Adrenal gland (tissue), 12 donors: ENCODE results near the gene PCDHGA9. TPM values are rescaled to one million over a fixed set of nuclear protein-coding genes. Genes with fewer than 3 reads are reported as not detected.

Experiments
- DNase-seq, 7 donors: peaks; one replicate each; pipeline ENCODE4 v3.0.0-alpha.2; 2019 to 2020
- H3K27ac ChIP-seq, 5 donors: fragments of 200-600 bp; sonication (generic) in 4 of 5; 1 replicate in 3 of 5; 2 replicates in 2 of 5; pipeline versions ENCODE4 v1.5.1 to v1.8.0; 2016 to 2020; ENCODE audit warnings: mild to moderate bottlenecking in 1 of 5
- H3K27me3 ChIP-seq: fragments of 200-600 bp; 2 replicates; pipeline ENCODE4 v1.8.0; 2021
- H3K36me3 ChIP-seq, 2 donors: fragments of 200-600 bp; replicated peaks in 1 of 2; 1 replicate in 1 of 2; 2 replicates in 1 of 2; pipeline versions ENCODE4 v1.5.1 to v1.8.0; 2018 to 2022
- H3K4me1 ChIP-seq, 2 donors: fragments of 200-600 bp; replicated peaks in 1 of 2; 1 replicate in 1 of 2; 2 replicates in 1 of 2; pipeline versions ENCODE4 v1.5.1 to v1.8.0; 2018 to 2021
- H3K4me3 ChIP-seq, 4 donors: fragments of 200-600 bp; sonication (generic) in 3 of 4; one replicate each; pipeline ENCODE4 v1.5.1; 2016 to 2018
- H3K9me3 ChIP-seq, 3 donors: fragments of 200-600 bp; sonication (generic) in 1 of 3; replicated peaks in 1 of 3; 1 replicate in 2 of 3; 2 replicates in 1 of 3; pipeline versions ENCODE4 v1.5.1 to v1.8.0; 2016 to 2021
- POLR2A ChIP-seq, 2 donors: fragments of 450-650 bp; IDR thresholded peaks; one replicate each; pipeline ENCODE4 v1.6.1; 2017; ENCODE audit warnings: antibody characterized with exemption in 2 of 2, mild to moderate bottlenecking in 2 of 2, moderate library complexity in 1 of 2
- WGBS, 4 donors: extraction: QIAGEN DNeasy Blood & Tissue Kit in 2 of 4; methylation state at CpG; one replicate each; pipeline versions ENCODE4 v1.1.5 to v1.1.7; 2013 to 2017; 5-methylcytosine and 5-hydroxymethylcytosine counted together
- intact Hi-C, 2 donors: fragments of 100-400 bp; cut with DNase I; formaldehyde crosslinking; loops; one replicate each; pipeline versions ENCODE4 v1.14.1 to v1.15.0; 2022 to 2023
- polyA plus RNA-seq, 3 donors: library from polyadenylated mRNA; stranded (reverse); fragments of 200-250 nt in 2 of 3; fragments of 350-450 nt in 1 of 3; fragmentation: Illumina TruSeq in 1 of 3; extraction: RNeasy Lipid Tissue Mini Kit (QIAGEN cat#74804) in 1 of 3; gene quantifications; one replicate each; pipeline ENCODE4 v1.2.3, GENCODE V29; 2013 to 2014
- total RNA-seq, 9 donors: library from RNA; depleted of rRNA in 4 of 9; stranded (reverse); fragments of >200 nt in 4 of 9; fragments of 120-200 nt in 1 of 9; fragmentation: NEBNext Ultra II Directional in 1 of 9; extraction: Animal tissue kit (Norgen Biotek cat#: 25700) in 1 of 9; gene quantifications; one replicate each; pipeline versions ENCODE4 v1.1.0 to v1.2.4, GENCODE V29; 2013 to 2023
- TF ChIP-seq, protein P1 (sequence below), 6 experiments: fragments of 450-650 bp in 4 of 6; fragments of 200-600 bp in 2 of 6; sonication (generic) in 1 of 6; IDR thresholded peaks; 1 replicate in 5 of 6; 2 replicates in 1 of 6; pipeline versions ENCODE4 v1.5.1 to v1.8.0; 2016 to 2021; ENCODE audit warnings: antibody characterized with exemption in 6 of 6, mild to moderate bottlenecking in 2 of 6, moderate library complexity in 1 of 6
- donor health status: healthy with polysubstance abuse.
- donor health status: Bipolar disorder and iron deficiency.
- donor health status: DM: yes; HTN: yes; CAD: no.
- donor health status: DM: no; HTN: no; CAD: no.
- donor health status: DM: no; HTN: no; CAD: no.
- donor health status: DM: yes; HTN: yes; CAD: no.

The PCDHGA9 gene
- total and polyA plus RNA-seq, 12 donors = 0.17 to 8.6 (median 5.1) TPM

DNA sequence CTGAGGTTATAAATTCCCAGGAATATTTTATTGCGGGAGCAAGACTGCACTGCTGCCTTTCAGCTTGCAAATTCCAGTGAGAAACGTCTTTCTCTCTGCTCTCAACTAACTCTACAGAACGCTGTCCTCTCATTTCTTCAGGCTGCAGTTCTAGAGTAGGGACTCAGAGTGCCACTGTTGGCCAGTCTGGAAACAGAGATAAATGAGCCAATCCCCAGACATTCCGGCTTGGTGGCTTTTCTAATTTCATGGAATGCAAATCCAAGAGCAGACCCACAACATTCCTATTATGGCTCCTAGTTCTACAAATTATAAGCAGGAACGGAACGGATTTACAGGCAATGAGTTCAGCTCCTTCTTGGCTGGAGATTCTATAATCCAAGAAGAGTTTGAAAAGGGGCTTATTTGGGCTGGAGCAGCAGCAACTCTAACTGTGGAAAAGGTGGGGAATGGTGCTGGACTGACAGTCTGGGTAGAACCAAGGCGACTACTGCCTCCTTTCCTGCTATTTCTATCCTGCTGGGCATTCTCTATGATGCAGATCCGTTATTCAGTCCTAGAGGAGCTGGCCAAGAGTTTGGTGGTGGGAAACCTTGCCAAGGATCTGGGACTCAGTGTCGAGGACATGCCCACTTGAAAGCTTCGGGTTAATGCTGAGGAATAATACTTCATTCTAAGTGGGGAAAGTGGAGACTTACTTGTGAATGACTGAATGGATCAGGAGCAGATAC lies 37.0 kb downstream of the PCDHGA9 start:
- Histone ChIP-seq H3K4me3 (no peak overlapping the region), H3K36me3 (no peaks in the 10 kb centered on the region), H3K27ac (no peak overlapping the region), H3K4me1 (no peaks in the 10 kb centered on the region), H3K9me3 (peaks cover 0 to 4% (median 0%) of the 10 kb centered on the region in 3 donors), H3K27me3 (no peaks in the 10 kb centered on the region)
- TF ChIP-seq POLR2A (IDR thresholded peaks at IDR 0.05) = no peak
- TF ChIP-seq, protein P1, sequence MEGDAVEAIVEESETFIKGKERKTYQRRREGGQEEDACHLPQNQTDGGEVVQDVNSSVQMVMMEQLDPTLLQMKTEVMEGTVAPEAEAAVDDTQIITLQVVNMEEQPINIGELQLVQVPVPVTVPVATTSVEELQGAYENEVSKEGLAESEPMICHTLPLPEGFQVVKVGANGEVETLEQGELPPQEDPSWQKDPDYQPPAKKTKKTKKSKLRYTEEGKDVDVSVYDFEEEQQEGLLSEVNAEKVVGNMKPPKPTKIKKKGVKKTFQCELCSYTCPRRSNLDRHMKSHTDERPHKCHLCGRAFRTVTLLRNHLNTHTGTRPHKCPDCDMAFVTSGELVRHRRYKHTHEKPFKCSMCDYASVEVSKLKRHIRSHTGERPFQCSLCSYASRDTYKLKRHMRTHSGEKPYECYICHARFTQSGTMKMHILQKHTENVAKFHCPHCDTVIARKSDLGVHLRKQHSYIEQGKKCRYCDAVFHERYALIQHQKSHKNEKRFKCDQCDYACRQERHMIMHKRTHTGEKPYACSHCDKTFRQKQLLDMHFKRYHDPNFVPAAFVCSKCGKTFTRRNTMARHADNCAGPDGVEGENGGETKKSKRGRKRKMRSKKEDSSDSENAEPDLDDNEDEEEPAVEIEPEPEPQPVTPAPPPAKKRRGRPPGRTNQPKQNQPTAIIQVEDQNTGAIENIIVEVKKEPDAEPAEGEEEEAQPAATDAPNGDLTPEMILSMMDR (IDR thresholded peaks at IDR 0.05) = no peak
- DNase-seq = no peak
- intact Hi-C loops = no loop called here
- 67 to 73% (median 69%) methylated on average over 10 of the region's 10 CpGs for whole genome bisulfite sequencing, 4 donors

DNA sequence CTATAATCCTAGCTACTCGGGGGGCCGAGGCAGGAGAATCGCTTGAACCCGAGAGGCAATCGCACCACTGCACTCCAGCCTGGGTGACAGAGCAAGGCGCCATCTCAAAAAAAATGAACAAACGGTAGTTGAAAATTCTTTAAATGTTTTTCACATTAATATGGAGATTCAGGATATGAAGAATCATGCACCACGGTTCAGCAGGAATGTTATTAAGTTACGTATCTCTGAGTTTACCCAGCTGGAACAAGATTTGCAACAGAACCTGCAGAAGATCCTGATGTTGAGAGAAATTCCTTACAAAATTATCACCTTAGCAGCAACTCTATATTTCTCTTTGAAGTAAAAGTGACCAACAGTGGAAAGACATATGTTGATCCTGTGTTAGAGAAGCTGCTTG lies 37.8 kb downstream of the PCDHGA9 start:
- peaks cover 0 to 4% (median 0%) of the 10 kb centered on the region in 3 donors for H3K9me3 ChIP-seq
- TF ChIP-seq, protein P1 (IDR thresholded peaks at IDR 0.05) = no peak
- no peak for TF ChIP-seq POLR2A (IDR thresholded peaks at IDR 0.05)
- H3K4me3 ChIP-seq = no peak overlapping the region
- no peak overlapping the region for H3K27ac ChIP-seq
- DNase-seq = no peak
- H3K27me3 ChIP-seq = no peaks in the 10 kb centered on the region
- intact Hi-C loops = no loop called here
- H3K4me1 ChIP-seq = peaks cover 0 to 4% of the 10 kb centered on the region in 2 donors
- no peaks in the 10 kb centered on the region for H3K36me3 ChIP-seq
- 94 to 96% (median 94%) methylated on average over 9 of the region's 9 CpGs for WGBS, 4 donors

GRCh38 chr5:141441571-141442170 lies 39.1 kb downstream of the PCDHGA9 start:
- no peaks in the 10 kb centered on the region for H3K9me3 ChIP-seq
- 45 to 63% (median 55%) methylated on average over 26 to 50 of the region's 50 CpGs for WGBS, 4 donors
- intact Hi-C loops = no loop called here
- TF ChIP-seq POLR2A (IDR thresholded peaks at IDR 0.05) = no peak
- TF ChIP-seq, protein P1 (IDR thresholded peaks at IDR 0.05) = no peak
- no peak overlapping the region for H3K4me3 ChIP-seq
- H3K36me3 ChIP-seq = no peaks in the 10 kb centered on the region
- no peaks in the 10 kb centered on the region for H3K27me3 ChIP-seq
- no peak overlapping the region for H3K27ac ChIP-seq
- H3K4me1 ChIP-seq = peaks cover 0 to 14% of the 10 kb centered on the region in 2 donors
- DNase-seq = no peak

Other genes starting within 250 kb of the PCDHGA9 start
Only the 30 nearest of the 37 such genes appear.
- 1 to 10 TPM in 3 of 9 donors, under 1 TPM in 6; 0.28 to 2.2 (median 0.52) TPM for gene PCDHB9, start 215.6 kb upstream of the PCDHGA9 start, total RNA-seq
- gene PCDHB9, start 215.6 kb upstream of the PCDHGA9 start, polyA plus RNA-seq = 1 to 10 TPM in 1 of 3 donors, under 1 TPM in 2; 0.27 to 1.3 (median 0.80) TPM
- 1 to 10 TPM in 3 of 9 donors, under 1 TPM in 6; 0.18 to 2.3 (median 0.61) TPM for gene PCDHB10, start 210.4 kb upstream of the PCDHGA9 start, total RNA-seq
- 1 to 10 TPM in 1 of 3 donors, under 1 TPM in 2; 0.81 to 3.0 (median 0.88) TPM for gene PCDHB10, start 210.4 kb upstream of the PCDHGA9 start, polyA plus RNA-seq
- gene PCDHB11, start 203.2 kb upstream of the PCDHGA9 start, total RNA-seq = 1 to 10 TPM in 7 of 9 donors, under 1 TPM in 2; 0.12 to 7.1 (median 2.5) TPM
- under 1 TPM; 0.48 to 0.81 (median 0.67) TPM for gene PCDHB11, start 203.2 kb upstream of the PCDHGA9 start, polyA plus RNA-seq
- 1 to 10 TPM in 7 of 9 donors, under 1 TPM in 2; 0.50 to 3.4 (median 1.5) TPM for gene PCDHB12, start 194.1 kb upstream of the PCDHGA9 start, total RNA-seq
- under 1 TPM; 0.40 to 0.97 (median 0.47) TPM for gene PCDHB12, start 194.1 kb upstream of the PCDHGA9 start, polyA plus RNA-seq
- 1 to 10 TPM in 8 of 9 donors, under 1 TPM in 1; 0.72 to 7.2 (median 5.9) TPM for gene PCDHB13, start 188.9 kb upstream of the PCDHGA9 start, total RNA-seq
- 1 to 10 TPM; 1.3 to 5.4 (median 1.3) TPM for gene PCDHB13, start 188.9 kb upstream of the PCDHGA9 start, polyA plus RNA-seq
- gene PCDHB14, start 179.4 kb upstream of the PCDHGA9 start, total RNA-seq = 1 to 10 TPM; 1.7 to 7.7 (median 3.7) TPM
- gene PCDHB14, start 179.4 kb upstream of the PCDHGA9 start, polyA plus RNA-seq = 1 to 10 TPM; 1.9 to 4.1 (median 2.2) TPM
- 1 to 10 TPM in 7 of 9 donors, under 1 TPM in 2; 0.95 to 3.2 (median 1.4) TPM for gene PCDHB15, start 157.4 kb upstream of the PCDHGA9 start, total RNA-seq
- 1 to 10 TPM; 1.2 to 2.2 (median 1.4) TPM for gene PCDHB15, start 157.4 kb upstream of the PCDHGA9 start, polyA plus RNA-seq
- gene SLC25A2, start 98.7 kb upstream of the PCDHGA9 start, total RNA-seq = 1 to 10 TPM in 1 of 9 donors, under 1 TPM in 4, not detected in 4; 0.43 to 1.5 (median 0.53) TPM
- under 1 TPM in 2 of 3 donors, not detected in 1; 0.07 to 0.72 TPM for gene SLC25A2, start 98.7 kb upstream of the PCDHGA9 start, polyA plus RNA-seq
- gene TAF7, start 82.0 kb upstream of the PCDHGA9 start, total RNA-seq = 100 to 1,000 TPM in 1 of 9 donors, 10 to 100 TPM in 8; 38.0 to 111 (median 70.9) TPM
- gene TAF7, start 82.0 kb upstream of the PCDHGA9 start, polyA plus RNA-seq = 100 to 1,000 TPM in 1 of 3 donors, 10 to 100 TPM in 2; 23.9 to 132 (median 29.7) TPM
- gene PCDHGA1, start 72.3 kb upstream of the PCDHGA9 start, total RNA-seq = under 1 TPM; 0.09 to 0.96 (median 0.28) TPM
- under 1 TPM; 0.13 to 0.60 (median 0.32) TPM for gene PCDHGA1, start 72.3 kb upstream of the PCDHGA9 start, polyA plus RNA-seq
- 1 to 10 TPM in 8 of 9 donors, under 1 TPM in 1; 0.91 to 6.1 (median 2.6) TPM for gene PCDHGA2, start 64.0 kb upstream of the PCDHGA9 start, total RNA-seq
- gene PCDHGA2, start 64.0 kb upstream of the PCDHGA9 start, polyA plus RNA-seq = 1 to 10 TPM in 1 of 3 donors, under 1 TPM in 2; 0.27 to 2.1 (median 0.56) TPM
- gene PCDHGA3, start 58.9 kb upstream of the PCDHGA9 start, total RNA-seq = 1 to 10 TPM; 1.0 to 6.2 (median 3.0) TPM
- 1 to 10 TPM in 1 of 3 donors, under 1 TPM in 2; 0.27 to 1.5 (median 0.80) TPM for gene PCDHGA3, start 58.9 kb upstream of the PCDHGA9 start, polyA plus RNA-seq
- 10 to 100 TPM in 2 of 9 donors, 1 to 10 TPM in 7; 1.6 to 16.1 (median 3.1) TPM for gene PCDHGB1, start 52.7 kb upstream of the PCDHGA9 start, total RNA-seq
- gene PCDHGB1, start 52.7 kb upstream of the PCDHGA9 start, polyA plus RNA-seq = 1 to 10 TPM in 1 of 3 donors, under 1 TPM in 2; 0.20 to 2.2 (median 0.88) TPM
- gene PCDHGA4, start 47.8 kb upstream of the PCDHGA9 start, total RNA-seq = 1 to 10 TPM in 8 of 9 donors, under 1 TPM in 1; 0.97 to 9.5 (median 4.3) TPM
- 1 to 10 TPM in 1 of 3 donors, under 1 TPM in 2; 0.20 to 2.4 (median 0.64) TPM for gene PCDHGA4, start 47.8 kb upstream of the PCDHGA9 start, polyA plus RNA-seq
- gene PCDHGB2, start 42.8 kb upstream of the PCDHGA9 start, total RNA-seq = 1 to 10 TPM; 1.6 to 6.3 (median 3.4) TPM
- 1 to 10 TPM in 1 of 3 donors, under 1 TPM in 2; 0.10 to 1.8 (median 0.88) TPM for gene PCDHGB2, start 42.8 kb upstream of the PCDHGA9 start, polyA plus RNA-seq
- gene PCDHGA5, start 38.6 kb upstream of the PCDHGA9 start, total RNA-seq = 1 to 10 TPM in 8 of 9 donors, under 1 TPM in 1; 0.42 to 5.9 (median 2.0) TPM
- gene PCDHGA5, start 38.6 kb upstream of the PCDHGA9 start, polyA plus RNA-seq = under 1 TPM; 0.24 to 0.80 (median 0.79) TPM
- 1 to 10 TPM; 1.4 to 7.1 (median 3.1) TPM for gene PCDHGB3, start 32.5 kb upstream of the PCDHGA9 start, total RNA-seq
- gene PCDHGB3, start 32.5 kb upstream of the PCDHGA9 start, polyA plus RNA-seq = 1 to 10 TPM in 1 of 3 donors, under 1 TPM in 2; 0.03 to 1.0 (median 0.70) TPM
- 1 to 10 TPM; 1.8 to 6.6 (median 2.9) TPM for gene PCDHGA6, start 28.9 kb upstream of the PCDHGA9 start, total RNA-seq
- gene PCDHGA6, start 28.9 kb upstream of the PCDHGA9 start, polyA plus RNA-seq = 1 to 10 TPM in 2 of 3 donors, under 1 TPM in 1; 0.57 to 2.1 (median 1.4) TPM
- 1 to 10 TPM in 8 of 9 donors, under 1 TPM in 1; 0.91 to 5.0 (median 1.9) TPM for gene PCDHGA7, start 20.0 kb upstream of the PCDHGA9 start, total RNA-seq
- 1 to 10 TPM in 1 of 3 donors, under 1 TPM in 2; 0.37 to 1.4 (median 0.59) TPM for gene PCDHGA7, start 20.0 kb upstream of the PCDHGA9 start, polyA plus RNA-seq
- 1 to 10 TPM; 3.3 to 9.1 (median 4.8) TPM for gene PCDHGB4, start 15.1 kb upstream of the PCDHGA9 start, total RNA-seq
- 1 to 10 TPM in 1 of 3 donors, under 1 TPM in 2; 0.27 to 2.2 (median 0.72) TPM for gene PCDHGB4, start 15.1 kb upstream of the PCDHGA9 start, polyA plus RNA-seq
- gene PCDHGA8, start 10.1 kb upstream of the PCDHGA9 start, total RNA-seq = 1 to 10 TPM in 4 of 9 donors, under 1 TPM in 5; 0.06 to 4.0 (median 0.94) TPM
- under 1 TPM; 0.15 to 0.48 (median 0.17) TPM for gene PCDHGA8, start 10.1 kb upstream of the PCDHGA9 start, polyA plus RNA-seq
- gene PCDHGB5, start 4.8 kb upstream of the PCDHGA9 start, total RNA-seq = 10 to 100 TPM in 5 of 9 donors, 1 to 10 TPM in 4; 5.2 to 15.3 (median 11.7) TPM
- 1 to 10 TPM in 2 of 3 donors, under 1 TPM in 1; 0.40 to 4.5 (median 1.2) TPM for gene PCDHGB5, start 4.8 kb upstream of the PCDHGA9 start, polyA plus RNA-seq
- 10 to 100 TPM in 5 of 9 donors, 1 to 10 TPM in 4; 2.9 to 15.9 (median 11.5) TPM for gene PCDHGB6, start 5.2 kb downstream of the PCDHGA9 start, total RNA-seq
- gene PCDHGB6, start 5.2 kb downstream of the PCDHGA9 start, polyA plus RNA-seq = 1 to 10 TPM in 2 of 3 donors, under 1 TPM in 1; 0.61 to 7.2 (median 1.5) TPM
- gene PCDHGA10, start 10.2 kb downstream of the PCDHGA9 start, total RNA-seq = 1 to 10 TPM; 4.5 to 9.7 (median 7.7) TPM
- 1 to 10 TPM in 2 of 3 donors, under 1 TPM in 1; 0.64 to 2.2 (median 1.5) TPM for gene PCDHGA10, start 10.2 kb downstream of the PCDHGA9 start, polyA plus RNA-seq
- gene PCDHGB7, start 14.9 kb downstream of the PCDHGA9 start, total RNA-seq = 10 to 100 TPM in 8 of 9 donors, 1 to 10 TPM in 1; 3.9 to 28.1 (median 17.9) TPM
- 1 to 10 TPM in 2 of 3 donors, under 1 TPM in 1; 0.88 to 8.2 (median 2.7) TPM for gene PCDHGB7, start 14.9 kb downstream of the PCDHGA9 start, polyA plus RNA-seq
- 1 to 10 TPM; 1.6 to 4.9 (median 3.2) TPM for gene PCDHGA11, start 18.3 kb downstream of the PCDHGA9 start, total RNA-seq
- 1 to 10 TPM in 2 of 3 donors, under 1 TPM in 1; 0.44 to 2.0 (median 1.4) TPM for gene PCDHGA11, start 18.3 kb downstream of the PCDHGA9 start, polyA plus RNA-seq
- gene PCDHGA12, start 27.7 kb downstream of the PCDHGA9 start, total RNA-seq = 10 to 100 TPM in 8 of 9 donors, 1 to 10 TPM in 1; 2.5 to 29.1 (median 13.9) TPM
- 1 to 10 TPM in 2 of 3 donors, under 1 TPM in 1; 0.34 to 5.6 (median 3.8) TPM for gene PCDHGA12, start 27.7 kb downstream of the PCDHGA9 start, polyA plus RNA-seq
- 100 to 1,000 TPM in 1 of 9 donors, 10 to 100 TPM in 7, 1 to 10 TPM in 1; 8.7 to 103 (median 76.5) TPM for gene PCDHGC3, start 73.2 kb downstream of the PCDHGA9 start, total RNA-seq
- gene PCDHGC3, start 73.2 kb downstream of the PCDHGA9 start, polyA plus RNA-seq = 100 to 1,000 TPM in 1 of 3 donors, 10 to 100 TPM in 2; 70.4 to 112 (median 90.9) TPM
- 1 to 10 TPM in 8 of 9 donors, under 1 TPM in 1; 0.30 to 6.1 (median 1.8) TPM for gene PCDHGC4, start 82.3 kb downstream of the PCDHGA9 start, total RNA-seq
- gene PCDHGC4, start 82.3 kb downstream of the PCDHGA9 start, polyA plus RNA-seq = 1 to 10 TPM in 1 of 3 donors, under 1 TPM in 2; 0.03 to 1.0 (median 0.53) TPM
- gene PCDHGC5, start 86.3 kb downstream of the PCDHGA9 start, total RNA-seq = 1 to 10 TPM in 7 of 9 donors, under 1 TPM in 2; 0.61 to 5.2 (median 3.0) TPM
- gene PCDHGC5, start 86.3 kb downstream of the PCDHGA9 start, polyA plus RNA-seq = 1 to 10 TPM in 1 of 3 donors, under 1 TPM in 2; 0.10 to 1.1 (median 0.33) TPM